ENCODE measurements around the gene STRIT1.
"Not testable (repeated sequence)": the region's sequence is repeated elsewhere in the genome, so short reads cannot be mapped to it uniquely, and the experiment has no call there.

The STRIT1 gene

GRCh38 chr3:155312781-155313180 lies 19.3 kb upstream of the STRIT1 start:
- no peak for DNase-seq

- no peak for DNase-seq
Observed at GRCh38 chr3:155309581-155309980, 16.1 kb upstream of the STRIT1 start.

GRCh38 chr3:155308831-155309230 lies 15.3 kb upstream of the STRIT1 start:
- no peak for DNase-seq

- DNase-seq = no peak
Observed at GRCh38 chr3:155307183-155307582, 13.7 kb upstream of the STRIT1 start.

- DNase-seq = no peak
Observed at GRCh38 chr3:155304394-155304793, 10.9 kb upstream of the STRIT1 start.

GRCh38 chr3:155303540-155304097 lies 10.1 kb upstream of the STRIT1 start:
- no peak for DNase-seq

- DNase-seq = no peak
Observed at GRCh38 chr3:155302891-155303290, 9.4 kb upstream of the STRIT1 start.

GRCh38 chr3:155302481-155302880 lies 9.0 kb upstream of the STRIT1 start:
- DNase-seq = no peak

GRCh38 chr3:155297100-155297499 lies 3.6 kb upstream of the STRIT1 start:
- no peak for DNase-seq

- no peak for DNase-seq
Observed at GRCh38 chr3:155296413-155296812, 2.9 kb upstream of the STRIT1 start.

- DNase-seq = no peak
Observed at GRCh38 chr3:155292693-155293092, 790 bp downstream of the STRIT1 start.

- no peak for DNase-seq
Observed at GRCh38 chr3:155292133-155292532, 1.4 kb downstream of the STRIT1 start.

GRCh38 chr3:155286736-155287135 lies 6.7 kb downstream of the STRIT1 start:
- no peak for DNase-seq

- DNase-seq = no peak
Observed at GRCh38 chr3:155285936-155286335, 7.5 kb downstream of the STRIT1 start.

- no peak for DNase-seq
Observed at GRCh38 chr3:155283092-155284056, 10.1 kb downstream of the STRIT1 start.

- no peak for DNase-seq
Observed at GRCh38 chr3:155282385-155283091, 10.9 kb downstream of the STRIT1 start.

- no peak for DNase-seq
Observed at GRCh38 chr3:155281912-155282311, 11.6 kb downstream of the STRIT1 start.

- not testable (repeated sequence) for DNase-seq
Observed at GRCh38 chr3:155276089-155276488, 17.4 kb downstream of the STRIT1 start.

GRCh38 chr3:155275159-155275754 lies 18.2 kb downstream of the STRIT1 start:
- not testable (repeated sequence) for DNase-seq

- DNase-seq = not testable (repeated sequence)
Observed at GRCh38 chr3:155274435-155274834, 19.0 kb downstream of the STRIT1 start.

GRCh38 chr3:155271343-155271613 lies 22.2 kb downstream of the STRIT1 start:
- DNase-seq = no peak

- DNase-seq = no peak
Observed at GRCh38 chr3:155270485-155271342, 22.8 kb downstream of the STRIT1 start.

GRCh38 chr3:155270063-155270462 lies 23.4 kb downstream of the STRIT1 start:
- DNase-seq = no peak
